Ascending aorta (tissue), 2 donors: ENCODE measurements around the gene GGA1. TPM values are rescaled to one million over a fixed set of nuclear protein-coding genes. Genes with fewer than 3 reads are reported as not detected.

Experiments
- DNase-seq, 2 donors: peaks; one replicate each; pipeline ENCODE4 v3.0.0-alpha.2; 2019; ENCODE audit warnings: low spot score in 2 of 2
- H3K27ac ChIP-seq, 2 donors: fragments of 200-600 bp; sonication (generic); one replicate each; pipeline ENCODE4 v1.5.1; 2016 to 2017; ENCODE audit warnings: mild to moderate bottlenecking in 1 of 2
- H3K27me3 ChIP-seq: fragments of 200-600 bp; sonication (generic); one replicate; pipeline ENCODE4 v1.5.1; 2017
- H3K36me3 ChIP-seq, 2 donors: fragments of 200-600 bp; sonication (generic); one replicate each; pipeline ENCODE4 v1.5.1; 2016
- H3K4me1 ChIP-seq, 2 donors: fragments of 200-600 bp; sonication (generic); one replicate each; pipeline ENCODE4 v1.5.1; 2016 to 2017; ENCODE audit warnings: mild to moderate bottlenecking in 1 of 2
- H3K4me3 ChIP-seq, 2 donors: fragments of 200-600 bp; sonication (generic); one replicate each; pipeline ENCODE4 v1.5.1; 2016 to 2017; ENCODE audit warnings: mild to moderate bottlenecking in 1 of 2
- H3K9me3 ChIP-seq, 2 donors: fragments of 200-600 bp; sonication (generic); one replicate each; pipeline ENCODE4 v1.5.1; 2016
- intact Hi-C: fragments of 100-400 bp; cut with DNase I; formaldehyde crosslinking; loops from one replicate; pipeline ENCODE4 v1.15.1; 2023
- total RNA-seq: library from RNA; depleted of rRNA; stranded (reverse); fragments of >200 nt; gene quantifications from one replicate; pipeline ENCODE4 v1.1.0, GENCODE V29; 2016
- TF ChIP-seq, protein P1 (sequence below), 3 experiments: fragments of 200-600 bp in 2 of 3; fragments of 450-650 bp in 1 of 3; sonication (generic) in 2 of 3; IDR thresholded peaks; one replicate each; pipeline ENCODE4 v1.5.1; 2016 to 2019; ENCODE audit warnings: antibody characterized with exemption in 3 of 3, mild to moderate bottlenecking in 1 of 3, moderate library complexity in 1 of 3

The GGA1 gene
- total RNA-seq, 1 donor from 2014 or later = 53.5 TPM

DNA sequence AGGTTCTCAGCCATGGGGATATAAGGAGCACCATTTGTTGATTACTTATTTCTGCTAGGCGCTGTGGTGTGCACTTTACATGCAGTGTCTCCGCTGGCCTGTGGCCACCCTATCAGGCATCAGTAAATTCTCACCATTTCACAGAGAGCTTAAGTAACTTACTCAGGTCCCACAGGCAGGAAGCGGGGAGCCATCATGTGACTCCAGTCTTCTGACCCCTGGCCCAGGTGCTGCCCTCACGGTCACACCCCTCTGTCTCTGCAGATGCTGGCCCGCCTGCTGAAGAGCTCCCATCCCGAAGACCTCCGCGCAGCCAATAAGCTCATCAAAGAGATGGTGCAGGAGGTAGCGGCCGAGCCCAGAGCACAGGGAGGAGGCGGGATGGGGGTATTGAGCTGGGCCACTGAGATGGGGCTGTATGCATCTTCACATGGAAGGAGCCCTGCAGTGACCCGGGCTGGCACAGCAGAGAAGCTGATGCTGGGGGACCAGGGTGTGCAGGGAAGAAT, 12.8 kb downstream of the GGA1 start:
- intact Hi-C loops = loop anchor here (5.0 kb wide), 2 partner anchors 61 to 171 kb away; no protein-coding TSS in a partner anchor
- Histone ChIP-seq H3K4me3 (no peak overlapping the region), H3K27ac (no peak overlapping the region)

DNA sequence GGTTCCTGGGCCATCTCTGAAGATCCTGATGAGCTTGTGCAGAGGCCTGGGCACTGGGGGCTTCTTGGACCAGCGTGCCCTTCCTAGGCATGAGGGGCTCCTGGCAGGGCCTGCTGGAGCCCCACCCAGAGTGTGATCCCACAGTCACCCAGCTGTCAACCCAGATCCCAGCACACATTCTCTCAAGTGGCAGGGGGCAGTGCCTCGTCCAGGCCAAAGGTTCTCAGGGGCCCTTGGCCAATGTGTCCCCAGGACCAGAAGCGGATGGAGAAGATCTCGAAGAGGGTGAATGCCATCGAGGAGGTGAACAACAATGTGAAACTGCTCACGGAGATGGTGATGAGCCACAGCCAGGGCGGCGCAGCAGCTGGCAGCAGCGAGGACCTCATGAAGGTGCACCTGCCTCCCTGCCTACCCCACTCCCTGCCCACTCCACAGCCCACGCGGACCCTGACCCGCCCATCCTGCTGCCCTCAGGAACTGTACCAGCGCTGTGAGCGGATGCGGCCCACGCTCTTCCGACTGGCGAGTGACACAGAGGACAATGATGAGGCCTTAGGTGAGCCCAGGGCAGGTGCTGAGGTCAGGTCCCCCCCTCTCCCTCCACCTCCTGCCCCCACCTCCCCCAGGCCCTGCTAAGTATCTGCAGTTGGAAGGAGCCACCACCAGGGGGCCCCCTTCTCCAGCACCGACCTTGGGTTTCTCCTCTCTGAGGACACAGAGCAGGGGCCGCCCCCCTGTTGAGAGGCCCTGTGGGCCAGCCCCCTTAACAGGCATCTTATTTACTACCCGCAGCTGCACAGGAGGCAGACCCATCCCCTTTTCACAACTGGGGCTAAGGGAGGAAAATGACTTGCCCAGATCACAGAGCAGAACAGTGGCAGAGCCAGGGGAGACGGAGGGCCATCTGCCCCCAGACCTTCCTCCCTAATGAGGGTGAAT, 14.7 kb downstream of the GGA1 start:
- H3K9me3 ChIP-seq = no peaks in the 10 kb centered on the region
- peaks cover 0 to 16% of the 10 kb centered on the region in 2 donors for H3K4me1 ChIP-seq
- peak overlapping the region in 1 of 2 donors; percentile 36 for H3K27ac ChIP-seq
- H3K36me3 ChIP-seq = peaks cover 12 to 41% of the 10 kb centered on the region in 2 donors
- intact Hi-C loops = loop anchor here (5.0 kb wide), 2 partner anchors 59 to 169 kb away; no protein-coding TSS in a partner anchor
- TF ChIP-seq, protein P1, sequence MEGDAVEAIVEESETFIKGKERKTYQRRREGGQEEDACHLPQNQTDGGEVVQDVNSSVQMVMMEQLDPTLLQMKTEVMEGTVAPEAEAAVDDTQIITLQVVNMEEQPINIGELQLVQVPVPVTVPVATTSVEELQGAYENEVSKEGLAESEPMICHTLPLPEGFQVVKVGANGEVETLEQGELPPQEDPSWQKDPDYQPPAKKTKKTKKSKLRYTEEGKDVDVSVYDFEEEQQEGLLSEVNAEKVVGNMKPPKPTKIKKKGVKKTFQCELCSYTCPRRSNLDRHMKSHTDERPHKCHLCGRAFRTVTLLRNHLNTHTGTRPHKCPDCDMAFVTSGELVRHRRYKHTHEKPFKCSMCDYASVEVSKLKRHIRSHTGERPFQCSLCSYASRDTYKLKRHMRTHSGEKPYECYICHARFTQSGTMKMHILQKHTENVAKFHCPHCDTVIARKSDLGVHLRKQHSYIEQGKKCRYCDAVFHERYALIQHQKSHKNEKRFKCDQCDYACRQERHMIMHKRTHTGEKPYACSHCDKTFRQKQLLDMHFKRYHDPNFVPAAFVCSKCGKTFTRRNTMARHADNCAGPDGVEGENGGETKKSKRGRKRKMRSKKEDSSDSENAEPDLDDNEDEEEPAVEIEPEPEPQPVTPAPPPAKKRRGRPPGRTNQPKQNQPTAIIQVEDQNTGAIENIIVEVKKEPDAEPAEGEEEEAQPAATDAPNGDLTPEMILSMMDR (IDR thresholded peaks at IDR 0.05) = peak; percentile 34 to 94 (median 94)
- DNase-seq = peak in 1 of 2 donors; percentile 83
- no peak overlapping the region for H3K4me3 ChIP-seq
- H3K27me3 ChIP-seq = no peaks in the 10 kb centered on the region

More for the DNA sequence above, 12.8 kb downstream of the GGA1 start:
- TF ChIP-seq, protein P1 (IDR thresholded peaks at IDR 0.05) = no peak
- Histone ChIP-seq H3K4me1 (peaks cover 0 to 8% of the 10 kb centered on the region in 2 donors), H3K9me3 (no peaks in the 10 kb centered on the region), H3K36me3 (peaks cover 26 to 61% of the 10 kb centered on the region in 2 donors), H3K27me3 (no peaks in the 10 kb centered on the region)
- no peak for DNase-seq

DNA sequence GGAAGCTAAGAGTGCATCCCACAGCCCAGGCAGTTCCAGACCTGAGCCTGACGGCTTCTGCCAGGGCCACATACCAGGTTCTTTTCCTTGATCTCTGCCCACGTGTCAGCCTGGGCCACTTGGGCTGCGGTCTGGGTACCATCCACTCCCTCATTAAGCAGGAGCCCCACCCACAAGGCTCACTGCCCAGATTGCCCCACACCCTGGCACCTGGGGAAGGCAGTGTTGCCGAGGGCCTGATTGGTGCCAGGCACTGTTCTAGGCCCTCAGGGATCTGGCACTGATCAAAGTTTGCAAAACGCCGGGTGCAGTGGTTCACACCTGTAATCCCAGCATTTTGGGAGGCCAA, 15.4 kb downstream of the GGA1 start:
- H3K27me3 ChIP-seq = no peaks in the 10 kb centered on the region
- no peak for DNase-seq
- peak overlapping the region in 1 of 2 donors; percentile 36 for H3K27ac ChIP-seq
- intact Hi-C loops = loop anchor here (5.0 kb wide), 2 partner anchors 58 to 168 kb away; no protein-coding TSS in a partner anchor
- peaks cover 0 to 16% of the 10 kb centered on the region in 2 donors for H3K4me1 ChIP-seq
- no peaks in the 10 kb centered on the region for H3K9me3 ChIP-seq
- TF ChIP-seq, protein P1 (IDR thresholded peaks at IDR 0.05) = no peak
- H3K36me3 ChIP-seq = peaks cover 6 to 39% of the 10 kb centered on the region in 2 donors
- no peak overlapping the region for H3K4me3 ChIP-seq

DNA sequence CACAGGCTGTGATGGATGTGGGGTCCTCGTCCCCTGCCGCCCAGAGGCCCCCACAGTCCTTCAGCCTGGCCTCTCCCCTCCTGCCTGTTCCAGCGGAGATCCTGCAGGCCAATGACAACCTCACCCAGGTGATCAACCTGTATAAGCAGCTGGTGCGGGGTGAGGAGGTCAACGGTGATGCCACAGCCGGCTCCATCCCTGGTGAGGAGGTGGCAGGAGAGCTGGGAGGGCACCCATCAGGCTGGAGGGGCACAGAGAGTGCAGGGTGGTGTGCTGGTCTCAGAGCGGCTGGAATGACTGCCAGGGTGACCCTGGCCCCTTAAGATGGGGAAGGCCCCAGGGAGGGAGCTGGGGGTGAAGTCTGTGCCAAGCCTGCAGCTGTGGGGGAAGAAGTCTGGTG, 16.2 kb downstream of the GGA1 start:
- H3K27ac ChIP-seq = no peak overlapping the region
- no peak for DNase-seq
- TF ChIP-seq, protein P1 (IDR thresholded peaks at IDR 0.05) = no peak
- H3K36me3 ChIP-seq = peaks cover 12 to 40% of the 10 kb centered on the region in 2 donors
- no peak overlapping the region for H3K4me3 ChIP-seq
- intact Hi-C loops = loop anchor here (5.0 kb wide), 2 partner anchors 57 to 167 kb away; no protein-coding TSS in a partner anchor
- no peaks in the 10 kb centered on the region for H3K27me3 ChIP-seq
- no peaks in the 10 kb centered on the region for H3K9me3 ChIP-seq
- H3K4me1 ChIP-seq = peaks cover 0 to 16% of the 10 kb centered on the region in 2 donors

DNA sequence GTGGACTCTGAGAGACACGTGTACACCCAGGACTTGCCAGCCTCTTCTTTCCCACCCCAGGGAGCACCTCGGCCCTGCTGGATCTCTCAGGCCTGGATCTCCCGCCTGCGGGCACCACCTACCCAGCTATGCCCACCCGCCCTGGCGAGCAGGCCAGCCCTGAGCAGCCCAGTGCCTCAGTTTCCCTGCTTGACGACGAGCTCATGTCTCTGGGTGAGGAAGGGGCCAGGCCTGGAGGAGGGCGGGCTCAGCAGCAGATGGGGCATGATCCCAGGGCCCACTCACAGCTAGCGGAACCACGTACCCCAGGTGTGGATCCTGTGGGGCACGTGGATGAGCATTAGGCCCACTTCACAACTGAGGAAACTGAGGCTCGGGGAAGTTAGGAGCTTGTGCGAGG, 17.1 kb downstream of the GGA1 start:
- no peak for DNase-seq
- no peak overlapping the region for H3K4me3 ChIP-seq
- peak overlapping the region; percentile 73 to 78 for H3K27ac ChIP-seq
- H3K36me3 ChIP-seq = peaks cover 13 to 42% of the 10 kb centered on the region in 2 donors
- TF ChIP-seq, protein P1 (IDR thresholded peaks at IDR 0.05) = no peak
- H3K27me3 ChIP-seq = no peaks in the 10 kb centered on the region
- intact Hi-C loops = no loop called here
- no peaks in the 10 kb centered on the region for H3K9me3 ChIP-seq
- H3K4me1 ChIP-seq = peaks cover 0 to 16% of the 10 kb centered on the region in 2 donors
